Panc1 (cell line): Measurements from ENCODE around the gene TSR3. TPM values are rescaled to one million over a fixed set of nuclear protein-coding genes. Genes with fewer than 3 reads are reported as not detected.

Experiments
- ATAC-seq: fragments of 200-7000 bp; cut with Tn5 transposase; 2 replicates; pipeline ENCODE4 v1.9.1; 2020; ENCODE audit warnings: mild to moderate bottlenecking, moderate library complexity
- BruUV-seq: library from RNA; stranded (reverse); fragments of 400-500 nt; replicated peaks from 2 replicates; lab custom pipeline; 2021; lab: Mats Ljungman, UMichigan
- CTCF ChIA-PET: fragments of 300-600 bp; sonication (Branson Sonifier 250); formaldehyde crosslinking; loops from one replicate; lab custom pipeline; 2022; ENCODE audit warnings: antibody characterized with exemption; lab: Charles Lee
- POLR2A ChIA-PET: fragments of 300-600 bp; sonication (Branson Sonifier 250); formaldehyde crosslinking; loops from one replicate; lab custom pipeline; 2022; ENCODE audit warnings: antibody characterized with exemption; lab: Charles Lee
- DNase-seq: peaks from one replicate; pipeline ENCODE4 v3.0.0-alpha.2; 2010; ENCODE audit warnings: low read depth, low spot score
- H3K27ac ChIP-seq: 2 replicates; pipeline ENCODE4 v1.5.1; 2011; ENCODE audit warnings: mild to moderate bottlenecking, low read length, inconsistent platforms
- H3K27me3 ChIP-seq: fragments of 200-500 bp; sonication (Bioruptor generic); 2 replicates; pipeline ENCODE4 v1.6.0; 2014; ENCODE audit warnings: low read length, inconsistent platforms; ENCODE audit not compliant: control insufficient read depth, insufficient read depth
- H3K36me3 ChIP-seq: fragments of 200-500 bp; sonication (Bioruptor generic); 2 replicates; pipeline ENCODE4 v1.5.1; 2014; ENCODE audit warnings: inconsistent platforms, mild to moderate bottlenecking, low read length, moderate library complexity; ENCODE audit not compliant: control insufficient read depth, insufficient read depth
- H3K4me1 ChIP-seq: 2 replicates; pipeline ENCODE4 v1.5.1; 2011; ENCODE audit warnings: inconsistent platforms, mild to moderate bottlenecking, low read length, moderate library complexity; ENCODE audit not compliant: control insufficient read depth, insufficient read depth
- H3K4me3 ChIP-seq, 2 experiments: 2 replicates each; pipeline ENCODE4 v1.5.1; 2011 to 2012; ENCODE audit warnings: low read depth in 2 of 2, low read length in 2 of 2, mild to moderate bottlenecking in 2 of 2, inconsistent platforms in 1 of 2, moderate library complexity in 1 of 2
- H3K9me3 ChIP-seq: fragments of 200-500 bp; sonication (Bioruptor generic); 2 replicates; pipeline ENCODE4 v1.5.1; 2014; ENCODE audit warnings: low read depth, mild to moderate bottlenecking, inconsistent platforms, low read length, moderate library complexity; ENCODE audit not compliant: control insufficient read depth, insufficient read depth
- CTCF ChIP-seq: fragments of 450-650 bp; IDR thresholded peaks from 2 replicates; pipeline ENCODE4 v1.5.1; 2017; ENCODE audit warnings: mild to moderate bottlenecking
- POLR2AphosphoS5 ChIP-seq: IDR thresholded peaks from 2 replicates; pipeline ENCODE4 v1.6.1; 2012; ENCODE audit warnings: mild to moderate bottlenecking, low read depth, low read length, moderate library complexity
- REST ChIP-seq, 2 experiments: IDR thresholded peaks; 2 replicates each; pipeline ENCODE4 v1.6.1; 2011 to 2012; ENCODE audit warnings: low read depth in 2 of 2, control low read depth in 1 of 2, low read length in 1 of 2, mild to moderate bottlenecking in 1 of 2, moderate library complexity in 1 of 2; ENCODE audit not compliant: insufficient read depth in 1 of 2
- SIN3A ChIP-seq: IDR thresholded peaks from 2 replicates; pipeline ENCODE4 v1.6.1; 2012; ENCODE audit warnings: low read depth, mild to moderate bottlenecking, low read length, moderate library complexity, borderline replicate concordance; ENCODE audit not compliant: insufficient read depth
- TCF7L2 ChIP-seq: IDR thresholded peaks from 2 replicates; pipeline ENCODE4 v1.6.1; 2011; ENCODE audit warnings: mild to moderate bottlenecking, low read depth, low read length, inconsistent platforms
- in situ Hi-C: cut with HindIII; loops from 2 replicates; pipeline ENCODE4 v1.10.0; 2016; ENCODE audit warnings: low sequenced_read_pairs, low pct_unique_long_range_greater_than_20kb
- intact Hi-C: fragments of 100-400 bp; cut with micrococcal nuclease; formaldehyde crosslinking; loops from one replicate; pipeline ENCODE4 v1.10.0; 2022; ENCODE audit not compliant: unreplicated experiment
- total RNA-seq: library from RNA; stranded (reverse); gene quantifications from one replicate; pipeline ENCODE4 v1.2.1, GENCODE V29; 2021; ENCODE audit not compliant: unreplicated experiment

Gene TSR3
- total RNA-seq, 1 experiment from 2014 or later = 89.7 TPM

GRCh38 chr16:1374418-1375297 lies 23.0 kb upstream of the TSR3 start:
- intact Hi-C loops (no loop called here), in situ Hi-C loops (no loop called here)
- peaks cover 6% of the 10 kb centered on the region; the same call in 1 of the 2 replicates for H3K4me1 ChIP-seq
- no peak for DNase-seq
- H3K36me3 ChIP-seq = no peaks in the 10 kb centered on the region
- H3K27ac ChIP-seq = no peak overlapping the region
- TF ChIP-seq SIN3A = no peak
- no peak for TF ChIP-seq POLR2AphosphoS5
- no peak for TF ChIP-seq REST (IDR thresholded peaks at IDR 0.05; ENCODE audit: insufficient read depth in 1 of 2, low read depth in 2 of 2, low read length in 1 of 2)
- TF ChIP-seq TCF7L2 = no peak
- no peaks in the 10 kb centered on the region for H3K9me3 ChIP-seq
- CTCF ChIA-PET = no interaction called here
- BruUV-seq = no TSS peak
- no peak for ATAC-seq
- no peak overlapping the region for H3K4me3 ChIP-seq
- H3K27me3 ChIP-seq = no peaks in the 10 kb centered on the region
- POLR2A ChIA-PET = no interaction called here

GRCh38 chr16:1372292-1372950 lies 20.7 kb upstream of the TSR3 start:
- Histone ChIP-seq H3K36me3 (no peaks in the 10 kb centered on the region), H3K4me3 (no peak overlapping the region), H3K27ac (no peak overlapping the region), H3K9me3 (no peaks in the 10 kb centered on the region), H3K27me3 (no peaks in the 10 kb centered on the region), H3K4me1 (no peaks in the 10 kb centered on the region; the same call in 1 of the 2 replicates)
- DNase-seq (no peak), ATAC-seq (no peak)
- ChIA-PET CTCF (no interaction called here), POLR2A (interaction anchor here (0.7 kb wide), 1 partner anchor 12 kb away, joined by 3 read pairs; no protein-coding TSS in a partner anchor)
- TF ChIP-seq SIN3A (no peak), CTCF (no peak), POLR2AphosphoS5 (no peak), TCF7L2 (no peak), REST (IDR thresholded peaks at IDR 0.05; ENCODE audit: insufficient read depth in 1 of 2, low read depth in 2 of 2, low read length in 1 of 2) (no peak)
- in situ Hi-C loops = no loop called here
- intact Hi-C loops = no loop called here
- no TSS peak for BruUV-seq
